ENCODE data around the gene TESK1.

GRCh38 chr9:35603506-35603985, 1.5 kb upstream of the TESK1 start:
- TF ChIP-seq CTCF (conservative IDR thresholded peaks at IDR 0.05; ENCODE audit: low read depth in 2 of 2) (no peak), REST (IDR thresholded peaks at IDR 0.05; ENCODE audit: unreplicated experiment) (no peak), NANOG (IDR thresholded peaks at IDR 0.05; ENCODE audit: borderline replicate concordance) (no peak), JUNB (IDR thresholded peaks at IDR 0.05; ENCODE audit: unreplicated experiment) (no peak), EZH2 (IDR thresholded peaks at IDR 0.05; ENCODE audit: low read depth, unreplicated experiment) (no peak), EZH2phosphoT487 (IDR thresholded peaks at IDR 0.05; ENCODE audit: unreplicated experiment) (no peak), POLR2AphosphoS5 (IDR thresholded peaks at IDR 0.05; ENCODE audit: low read depth) (no peak), STAT1 (IDR thresholded peaks at IDR 0.05; ENCODE audit: unreplicated experiment) (no peak), ETS1 (IDR thresholded peaks at IDR 0.05) (no peak), CREB1 (CRISPR knock-in tag; IDR thresholded peaks at IDR 0.05; ENCODE audit: low read depth) (no peak), ZNF462 (CRISPR knock-in tag; IDR thresholded peaks at IDR 0.05) (no peak), ZNF331 (CRISPR knock-in tag; IDR thresholded peaks at IDR 0.05; ENCODE audit: low read depth) (no peak)
